ENCODE measurements around the gene TSPAN4. TPM values are rescaled to one million over a fixed set of nuclear protein-coding genes. Genes with fewer than 3 reads are reported as not detected.

Gene TSPAN4
- total RNA-seq, 3 donors from 2014 or later (not counting 1 experiment from before 2014, with no cell fraction given): 11.2 to 18.6 (median 14.6) TPM

GRCh38 chr11:870127-870413, 27.4 kb downstream of the TSPAN4 start:
- H3K27ac Mint-ChIP-seq: no peak overlapping the region
- Histone ChIP-seq H3K4me3 (ENCODE audit: low read length) (no peak overlapping the region), H3K9me3 (ENCODE audit: control insufficient read depth, insufficient read depth, low read length) (no peaks in the 10 kb centered on the region), H3K27me3 (ENCODE audit: control insufficient read depth, insufficient read depth, low read length) (no peaks in the 10 kb centered on the region), H3K27ac (ENCODE audit: low read length) (no peak overlapping the region), H3K4me1 (ENCODE audit: control insufficient read depth, insufficient read depth, low read length) (no peaks in the 10 kb centered on the region), H3K36me3 (ENCODE audit: control insufficient read depth, insufficient read depth, low read length) (peaks cover 3% of the 10 kb centered on the region)
- H3K4me1 Mint-ChIP-seq: no peaks in the 10 kb centered on the region
- intact Hi-C loops (cut with micrococcal nuclease): no loop called here
- H3K36me3 Mint-ChIP-seq: no peaks in the 10 kb centered on the region
- H3K9me3 Mint-ChIP-seq: no peaks in the 10 kb centered on the region
- no peaks in the 10 kb centered on the region for H3K27me3 Mint-ChIP-seq (ENCODE audit: low read depth in 2 of 2)
- no peak overlapping the region for H3K4me3 Mint-ChIP-seq
- DNase-seq (no peak), ATAC-seq (no peak)
- no peak for TF ChIP-seq CTCF (IDR thresholded peaks at IDR 0.05)
- WGBS (ENCODE audit: insufficient coverage): 95% methylated on average over 8 of the region's 8 CpGs

- no peak overlapping the region for H3K4me3 ChIP-seq (ENCODE audit: low read length)
- WGBS (ENCODE audit: insufficient coverage): 95% methylated on average over 8 of the region's 8 CpGs
- H3K4me1 Mint-ChIP-seq: no peaks in the 10 kb centered on the region
- no peaks in the 10 kb centered on the region for H3K36me3 Mint-ChIP-seq
- intact Hi-C loops (cut with micrococcal nuclease): no loop called here
- H3K4me3 Mint-ChIP-seq: no peak overlapping the region
- H3K36me3 ChIP-seq (ENCODE audit: control insufficient read depth, insufficient read depth, low read length): peaks cover 3% of the 10 kb centered on the region
- ATAC-seq (no peak), DNase-seq (no peak)
- TF ChIP-seq CTCF (IDR thresholded peaks at IDR 0.05): no peak
- no peaks in the 10 kb centered on the region for H3K9me3 Mint-ChIP-seq
- no peaks in the 10 kb centered on the region for H3K27me3 Mint-ChIP-seq (ENCODE audit: low read depth in 2 of 2)
- H3K27ac Mint-ChIP-seq: no peak overlapping the region
- no peaks in the 10 kb centered on the region for H3K27me3 ChIP-seq (ENCODE audit: control insufficient read depth, insufficient read depth, low read length)
- no peaks in the 10 kb centered on the region for H3K4me1 ChIP-seq (ENCODE audit: control insufficient read depth, insufficient read depth, low read length)
- no peak overlapping the region for H3K27ac ChIP-seq (ENCODE audit: low read length)
- no peaks in the 10 kb centered on the region for H3K9me3 ChIP-seq (ENCODE audit: control insufficient read depth, insufficient read depth, low read length)
These were observed 27.8 kb downstream of the TSPAN4 start for GRCh38 chr11:870418-870817.

- Mint-ChIP-seq H3K4me3 (no peak overlapping the region), H3K9me3 (no peaks in the 10 kb centered on the region), H3K4me1 (no peaks in the 10 kb centered on the region), H3K27me3 (ENCODE audit: low read depth in 2 of 2) (no peaks in the 10 kb centered on the region), H3K27ac (no peak overlapping the region), H3K36me3 (no peaks in the 10 kb centered on the region)
- H3K27ac ChIP-seq (ENCODE audit: low read length): no peak overlapping the region
- H3K36me3 ChIP-seq (ENCODE audit: control insufficient read depth, insufficient read depth, low read length): peaks cover 3% of the 10 kb centered on the region
- H3K4me1 ChIP-seq (ENCODE audit: control insufficient read depth, insufficient read depth, low read length): no peaks in the 10 kb centered on the region
- no peak for TF ChIP-seq CTCF (IDR thresholded peaks at IDR 0.05)
- no peak for DNase-seq
- intact Hi-C loops (cut with micrococcal nuclease): no loop called here
- no peaks in the 10 kb centered on the region for H3K9me3 ChIP-seq (ENCODE audit: control insufficient read depth, insufficient read depth, low read length)
- 80% methylated on average over 9 of the region's 9 CpGs for WGBS (ENCODE audit: insufficient coverage)
- ATAC-seq: no peak
- H3K4me3 ChIP-seq (ENCODE audit: low read length): no peak overlapping the region
- H3K27me3 ChIP-seq (ENCODE audit: control insufficient read depth, insufficient read depth, low read length): no peaks in the 10 kb centered on the region
These were observed 28.8 kb downstream of the TSPAN4 start for GRCh38 chr11:871472-871871.

- Mint-ChIP-seq H3K9me3 (no peaks in the 10 kb centered on the region), H3K36me3 (no peaks in the 10 kb centered on the region), H3K4me1 (no peaks in the 10 kb centered on the region), H3K27me3 (ENCODE audit: low read depth in 2 of 2) (no peaks in the 10 kb centered on the region), H3K4me3 (no peak overlapping the region), H3K27ac (peak overlapping the region in 1 of 2 donors; percentile 47)
- DNase-seq: no peak
- Histone ChIP-seq H3K27ac (ENCODE audit: low read length) (no peak overlapping the region), H3K9me3 (ENCODE audit: control insufficient read depth, insufficient read depth, low read length) (no peaks in the 10 kb centered on the region), H3K36me3 (ENCODE audit: control insufficient read depth, insufficient read depth, low read length) (peaks cover 3% of the 10 kb centered on the region), H3K4me3 (ENCODE audit: low read length) (no peak overlapping the region), H3K4me1 (ENCODE audit: control insufficient read depth, insufficient read depth, low read length) (no peaks in the 10 kb centered on the region), H3K27me3 (ENCODE audit: control insufficient read depth, insufficient read depth, low read length) (no peaks in the 10 kb centered on the region)
- ATAC-seq: no peak
- TF ChIP-seq CTCF (IDR thresholded peaks at IDR 0.05): no peak
- WGBS (ENCODE audit: insufficient coverage): 89% methylated on average over 9 of the region's 9 CpGs
- intact Hi-C loops (cut with micrococcal nuclease): no loop called here
These were observed 30.1 kb downstream of the TSPAN4 start for GRCh38 chr11:872799-873198.
